NCI-H345 (cell line): ENCODE results near the gene DICER1.
"Not testable (repeated sequence)": the region's sequence is repeated elsewhere in the genome, so short reads cannot be mapped to it uniquely, and the experiment has no call there.

Experiments
- DNase-seq: peaks from one replicate; lab custom pipeline; 2025; lab: John Stamatoyannopoulos, UW

Gene DICER1

GRCh38 chr14:95185767-95186392, 28.6 kb upstream of the DICER1 start:
- DNase-seq = no peak

GRCh38 chr14:95185033-95185766, 27.9 kb upstream of the DICER1 start:
- no peak for DNase-seq

- no peak for DNase-seq
Measured at GRCh38 chr14:95184413-95184790, 27.1 kb upstream of the DICER1 start.

- no peak for DNase-seq
Measured at GRCh38 chr14:95183532-95184412, 26.4 kb upstream of the DICER1 start.

- DNase-seq = no peak
Measured at GRCh38 chr14:95183082-95183481, 25.8 kb upstream of the DICER1 start.

GRCh38 chr14:95182379-95182778, 25.1 kb upstream of the DICER1 start:
- DNase-seq = no peak

GRCh38 chr14:95180966-95181741, 23.8 kb upstream of the DICER1 start:
- no peak for DNase-seq

GRCh38 chr14:95175670-95176069, 18.3 kb upstream of the DICER1 start:
- not testable (repeated sequence) for DNase-seq

- DNase-seq = no peak
Measured at GRCh38 chr14:95174184-95174792, 17.0 kb upstream of the DICER1 start.

- DNase-seq = no peak
Measured at GRCh38 chr14:95173518-95173917, 16.2 kb upstream of the DICER1 start.

GRCh38 chr14:95167177-95167576, 9.8 kb upstream of the DICER1 start:
- no peak for DNase-seq

GRCh38 chr14:95165517-95165916, 8.2 kb upstream of the DICER1 start:
- DNase-seq = no peak

GRCh38 chr14:95164506-95164905, 7.2 kb upstream of the DICER1 start:
- no peak for DNase-seq

- no peak for DNase-seq
Measured at GRCh38 chr14:95163666-95164065, 6.3 kb upstream of the DICER1 start.

- DNase-seq = no peak
Measured at GRCh38 chr14:95163132-95163531, 5.8 kb upstream of the DICER1 start.

GRCh38 chr14:95162641-95163040, 5.3 kb upstream of the DICER1 start:
- peak; percentile 47 for DNase-seq

GRCh38 chr14:95157048-95157326, 342 bp downstream of the DICER1 start:
- DNase-seq = no peak

- DNase-seq = no peak
Measured at GRCh38 chr14:95156161-95157047, 925 bp downstream of the DICER1 start.

- DNase-seq = no peak
Measured at GRCh38 chr14:95155045-95155444, 2.3 kb downstream of the DICER1 start.

- no peak for DNase-seq
Measured at GRCh38 chr14:95153866-95154265, 3.5 kb downstream of the DICER1 start.

- no peak for DNase-seq
Measured at GRCh38 chr14:95151561-95151960, 5.8 kb downstream of the DICER1 start.
